Stimulated activated CD4-positive, alpha-beta T cell treated with anti-CD3 and anti-CD28 coated beads, Interleukin-1b, Interleukin-23, amount 100 ng/mL, for 24 hours (primary cell): Measurements from ENCODE around the gene HIF1AN.

ENCODE experiments used
- DNase-seq, 4 experiments: peaks; one replicate each; pipeline ENCODE4 v3.0.0-alpha.2; 2020; ENCODE audit warnings: low read depth in 4 of 4, low spot score in 1 of 4

Gene HIF1AN

DNA sequence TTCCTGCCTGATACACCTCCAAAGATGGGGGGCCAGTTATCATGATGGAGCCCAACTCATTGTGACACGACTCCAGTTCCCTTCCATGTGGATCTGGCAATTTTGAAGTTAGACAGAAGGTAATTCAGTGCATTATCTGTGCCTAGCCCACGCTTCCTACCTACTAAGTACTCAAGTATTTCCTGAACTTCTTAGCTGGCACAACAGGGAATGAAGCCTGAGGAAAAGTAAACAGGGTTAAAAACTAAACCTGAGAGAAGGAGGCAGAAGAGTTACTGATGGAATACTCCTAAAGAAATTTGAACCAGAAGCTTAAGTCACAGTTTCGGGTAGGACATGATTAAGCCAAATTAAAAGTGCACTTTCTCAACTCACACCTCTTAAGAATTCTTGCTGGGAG is 14.9 kb upstream of the HIF1AN start:
- DNase-seq = no peak

DNA sequence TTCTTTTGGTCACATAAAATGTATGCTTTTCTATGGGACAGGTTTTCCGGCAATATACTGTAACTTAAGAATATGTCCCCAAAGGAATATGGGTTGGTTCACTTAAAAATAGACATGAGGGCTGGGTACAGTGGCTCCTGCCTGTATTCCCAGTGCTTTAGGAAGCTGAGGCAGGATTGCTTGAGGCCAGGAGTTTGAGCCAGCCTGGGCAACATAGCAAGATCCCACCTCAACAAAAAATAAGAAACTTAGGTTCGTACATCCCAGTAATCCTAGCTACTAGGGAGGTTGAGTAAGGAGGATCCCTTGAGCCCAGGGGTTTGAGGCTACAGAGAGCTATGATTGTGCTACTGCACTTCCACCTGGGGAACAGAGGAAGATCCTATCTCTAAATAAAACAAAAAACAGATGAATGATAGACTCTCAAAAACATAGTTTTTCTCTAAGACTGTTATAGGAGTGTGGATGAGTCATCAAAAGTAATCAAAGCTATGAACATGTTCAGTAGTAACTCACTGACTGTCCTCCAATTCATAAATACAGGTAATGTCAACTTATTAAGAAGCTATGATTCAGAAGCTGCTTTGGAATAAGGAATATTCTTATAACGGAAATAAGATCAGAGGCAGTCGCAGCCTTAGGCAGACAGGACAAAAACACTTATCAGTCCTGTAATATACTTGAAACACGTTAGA is 13.5 kb upstream of the HIF1AN start:
- DNase-seq = no peak

DNA sequence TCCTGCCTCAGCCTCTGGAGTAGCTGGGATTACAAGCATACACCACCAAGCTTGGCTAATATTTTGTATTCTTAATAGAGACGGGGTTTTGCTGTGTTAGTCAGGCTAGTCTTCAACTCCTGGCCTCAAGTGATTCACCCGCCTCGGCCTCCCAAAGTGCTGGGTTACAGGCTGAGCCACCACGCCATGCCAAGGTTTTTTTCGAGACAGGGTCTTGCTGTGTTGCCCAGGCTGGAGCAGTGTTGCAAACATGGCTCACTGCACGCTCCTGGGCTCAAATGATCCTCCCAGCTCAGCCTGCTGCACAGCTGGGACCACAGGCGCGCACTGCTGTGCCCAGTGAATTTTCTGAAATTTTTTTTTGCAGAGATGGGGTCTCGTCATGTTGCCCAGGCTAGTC is 12.8 kb upstream of the HIF1AN start:
- no peak for DNase-seq

DNA sequence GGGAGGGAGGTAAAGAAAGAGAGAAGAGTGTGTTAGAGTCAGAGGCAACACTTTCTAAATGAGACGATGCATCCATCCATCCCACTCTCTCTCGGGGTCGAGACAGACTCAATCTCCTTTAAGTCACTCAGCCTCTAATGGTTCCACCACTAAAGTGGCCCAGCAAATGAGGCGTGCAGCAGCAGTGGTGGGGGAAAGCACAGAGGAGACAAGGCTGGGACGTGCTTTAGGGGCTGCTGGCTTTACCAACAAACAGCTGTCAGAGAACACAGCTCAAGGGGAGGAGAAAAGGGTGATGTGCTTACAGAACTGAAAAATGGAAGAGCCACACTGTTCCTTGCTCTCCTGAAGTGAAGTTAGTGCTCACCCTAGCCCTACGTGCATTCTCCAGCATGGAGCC is 11.5 kb upstream of the HIF1AN start:
- no peak for DNase-seq

DNA sequence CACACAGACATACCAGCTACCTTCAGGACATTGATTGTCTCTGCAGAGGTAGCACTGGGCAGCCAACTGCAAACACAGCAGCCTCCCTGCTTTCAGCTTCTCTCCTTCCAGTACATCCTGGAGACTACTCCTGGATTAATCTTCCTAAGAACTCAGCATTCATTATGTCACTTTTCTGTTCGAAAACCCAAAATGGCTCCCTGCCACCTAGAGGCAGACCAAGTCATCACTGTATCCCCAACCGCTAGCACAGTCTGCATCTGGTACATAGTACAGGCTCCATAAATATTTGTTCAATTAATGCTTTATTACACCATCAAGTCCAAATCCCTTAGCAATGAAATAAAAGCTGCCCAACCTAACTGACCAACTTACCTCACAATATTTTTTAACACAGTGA is 11.1 kb upstream of the HIF1AN start:
- DNase-seq = no peak

DNA sequence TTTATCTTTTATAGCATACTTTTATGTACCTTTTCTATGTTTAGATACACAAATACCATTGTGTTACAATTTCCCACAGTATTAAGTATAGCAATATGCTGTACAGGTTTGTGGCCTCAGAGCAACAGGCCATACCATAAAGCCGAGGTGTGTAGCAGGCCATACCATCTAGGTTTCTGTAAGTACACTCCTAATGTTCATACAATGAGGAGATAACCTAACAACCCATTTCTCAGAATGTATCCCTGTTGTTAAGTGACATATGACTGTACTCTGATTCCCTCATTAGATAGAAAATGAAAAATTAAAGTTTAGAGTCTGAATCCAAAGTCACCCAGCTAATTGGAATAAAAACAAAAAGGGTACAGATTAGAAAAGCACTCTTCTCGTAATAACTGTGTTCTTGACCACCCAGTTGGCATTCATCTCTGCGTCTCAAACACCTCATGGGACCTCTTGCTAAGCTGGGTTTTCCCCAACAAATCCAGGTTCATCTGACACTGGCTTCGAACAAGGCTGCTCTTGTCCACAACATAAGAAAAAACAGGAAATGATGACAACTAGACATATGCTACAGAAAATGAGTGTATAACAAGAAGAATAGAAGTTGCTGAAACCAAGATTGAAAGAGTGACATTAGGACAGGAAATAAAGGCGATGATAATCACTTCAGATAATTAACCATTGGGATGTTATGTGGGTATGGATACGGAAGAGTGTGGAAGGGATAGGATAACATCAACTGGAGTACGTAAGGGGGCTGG is 7.4 kb upstream of the HIF1AN start:
- DNase-seq = no peak

DNA sequence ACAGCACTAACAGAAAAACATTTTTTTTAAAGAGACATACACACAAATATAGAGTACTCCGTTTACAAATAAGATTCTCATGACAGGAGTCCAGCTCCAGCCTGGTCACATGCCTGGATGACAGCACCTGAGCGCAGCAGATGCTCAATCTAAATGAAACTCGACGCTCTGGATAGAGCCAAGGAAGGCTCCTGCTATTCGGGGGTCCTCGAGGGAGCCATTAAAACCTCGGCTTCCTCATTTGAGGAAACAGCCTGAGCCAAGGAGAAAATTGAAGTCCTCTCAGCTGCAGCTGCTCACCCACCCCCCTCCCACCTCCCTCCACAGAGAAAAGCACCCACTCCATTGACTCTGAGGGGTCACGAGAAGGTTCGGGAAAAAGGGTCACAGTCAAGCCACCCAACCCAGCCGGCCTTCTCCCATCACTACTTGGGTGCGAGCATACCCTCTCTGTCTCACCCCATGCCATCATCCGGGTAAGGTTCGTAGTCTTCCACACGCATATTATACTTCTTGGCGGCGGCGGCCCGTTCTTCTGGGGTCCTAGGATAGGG is 6.7 kb upstream of the HIF1AN start:
- no peak for DNase-seq

DNA sequence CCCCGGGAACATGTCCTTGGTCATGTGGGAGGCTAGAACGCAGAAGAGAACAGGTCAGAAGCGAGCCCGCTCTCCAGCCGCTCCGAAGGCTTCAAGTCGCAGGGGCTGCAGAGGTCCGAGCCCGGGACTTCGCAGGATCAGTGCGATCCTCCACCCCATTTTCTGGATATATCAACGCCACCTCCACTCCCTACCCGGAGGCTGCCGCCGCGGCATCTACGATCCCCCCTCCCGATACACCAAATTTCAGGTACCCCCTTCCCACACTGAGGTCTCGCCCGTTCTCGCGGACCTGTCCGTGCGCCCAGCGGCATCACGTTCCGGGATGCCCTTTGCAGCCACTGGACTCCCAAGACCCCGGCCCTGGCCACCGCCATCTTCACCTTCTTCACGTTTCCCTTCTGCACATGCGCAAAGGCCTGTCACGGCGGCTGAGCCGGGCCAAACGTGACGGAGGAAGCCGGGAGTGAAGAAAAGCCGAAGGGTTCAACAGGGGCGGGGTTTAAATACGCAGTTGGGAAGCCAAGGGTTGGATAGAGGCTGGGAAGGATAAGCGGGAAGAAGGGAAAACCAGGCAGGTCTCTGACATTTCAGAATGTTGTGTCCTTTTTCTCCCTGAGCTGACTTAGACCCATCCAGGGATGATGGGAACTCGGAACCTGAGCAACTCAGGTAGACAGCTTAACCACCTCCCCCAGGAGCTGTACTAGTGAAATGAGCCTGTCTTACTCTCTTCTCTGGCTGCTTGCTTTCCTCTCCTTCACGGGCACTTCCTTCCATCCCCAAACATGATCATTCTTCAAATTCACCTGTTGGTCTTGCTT is 6.1 kb upstream of the HIF1AN start, which contains the start of gene NDUFB8:
TSS of gene NDUFB8 (minus strand) at position 397 of the 824 bp plus-strand sequence. CDS start at position 377, 20 bp downstream.
- peak; percentile 79 to 84 (median 82) for DNase-seq

DNA sequence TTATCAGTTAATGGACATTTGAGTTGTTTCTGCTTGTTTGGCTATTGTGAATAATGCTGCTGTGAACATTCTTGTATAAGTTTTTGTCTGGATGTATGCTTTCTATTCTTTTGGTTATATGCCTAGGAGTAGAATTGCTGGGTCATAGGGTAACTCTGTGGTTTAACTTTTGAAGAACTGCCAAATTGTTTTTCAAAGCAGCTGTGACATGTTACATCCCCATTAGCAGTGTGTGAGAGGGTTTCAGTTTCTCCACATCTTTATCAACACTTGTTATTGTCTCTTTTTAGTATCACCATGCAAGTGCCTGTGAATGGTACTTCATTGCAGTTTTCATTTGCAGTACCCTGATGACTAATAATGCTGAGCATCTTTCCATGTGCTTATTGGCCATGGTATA is 4.0 kb upstream of the HIF1AN start:
- DNase-seq = no peak

DNA sequence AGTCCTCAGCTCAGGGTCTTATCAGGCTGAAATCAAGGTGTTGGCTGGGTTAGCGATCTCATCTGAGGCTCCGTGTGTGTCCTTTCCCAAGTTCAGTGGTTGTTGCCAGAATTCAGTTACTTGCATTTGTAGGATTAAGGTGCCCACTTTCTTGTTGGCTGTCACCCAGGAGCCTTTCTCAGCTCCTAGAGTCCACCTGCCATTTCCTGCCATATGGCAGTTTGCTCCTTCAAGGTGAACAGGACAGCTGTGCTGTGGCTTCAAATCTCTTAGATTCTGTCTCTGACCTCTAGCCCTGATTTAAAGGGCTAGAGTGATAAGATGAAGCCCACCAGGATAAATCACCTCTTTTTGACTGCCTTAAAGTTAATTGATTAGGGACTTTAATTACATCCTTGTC is 1.0 kb upstream of the HIF1AN start:
- no peak for DNase-seq

DNA sequence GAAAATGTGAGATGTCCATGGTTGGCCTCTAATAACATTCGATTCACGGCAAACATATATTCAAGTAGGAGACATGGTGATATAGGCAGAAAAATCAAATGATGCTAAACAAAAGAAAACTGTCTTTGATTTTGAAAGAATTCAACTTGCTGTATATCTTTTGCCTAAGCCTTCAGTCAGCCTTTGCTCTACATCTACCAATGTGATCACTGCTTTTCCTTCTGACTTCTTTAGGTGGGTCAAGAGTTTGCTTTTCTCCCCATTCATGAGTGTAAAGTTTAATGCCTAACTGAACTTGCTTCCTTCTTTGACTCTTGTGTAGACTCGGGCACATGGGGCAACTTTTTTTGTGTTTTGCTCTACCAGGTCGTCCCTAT is 417 bp upstream of the HIF1AN start:
- DNase-seq = no peak

DNA sequence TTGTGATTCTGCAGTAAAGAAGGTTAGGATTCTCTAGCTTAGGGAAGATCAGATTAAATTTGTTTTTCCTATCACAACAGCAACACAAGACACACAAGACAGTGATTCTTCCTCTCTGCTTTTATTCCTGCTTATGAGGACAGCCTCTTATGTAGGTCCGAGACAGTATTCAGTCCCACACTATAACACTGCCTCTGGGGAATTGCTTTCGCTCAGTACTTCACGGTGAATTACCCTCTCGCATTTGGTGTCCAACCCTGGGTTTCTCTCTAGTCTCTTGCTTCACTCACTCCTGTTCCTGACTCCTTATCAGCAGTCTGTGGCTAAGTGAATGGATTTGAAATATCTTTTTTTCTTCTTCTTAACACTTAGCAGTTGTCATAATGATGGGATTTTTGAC is 1.7 kb downstream of the HIF1AN start:
- DNase-seq = no peak

DNA sequence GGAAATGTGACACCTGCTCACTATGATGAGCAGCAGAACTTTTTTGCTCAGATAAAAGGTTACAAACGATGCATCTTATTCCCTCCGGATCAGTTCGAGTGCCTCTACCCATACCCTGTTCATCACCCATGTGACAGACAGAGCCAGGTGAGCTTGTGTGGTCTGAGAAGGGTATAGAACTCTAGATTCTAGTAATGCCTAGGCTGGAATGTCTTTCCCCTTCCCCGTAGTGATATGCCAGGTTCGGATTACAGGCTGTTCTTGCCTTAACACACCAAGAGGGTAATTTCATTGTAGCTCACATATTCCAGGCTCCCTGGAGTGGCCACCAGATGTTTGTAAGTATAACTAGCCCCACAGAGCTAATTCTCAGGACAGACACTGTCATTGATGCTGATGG is 9.2 kb downstream of the HIF1AN start:
- no peak for DNase-seq

DNA sequence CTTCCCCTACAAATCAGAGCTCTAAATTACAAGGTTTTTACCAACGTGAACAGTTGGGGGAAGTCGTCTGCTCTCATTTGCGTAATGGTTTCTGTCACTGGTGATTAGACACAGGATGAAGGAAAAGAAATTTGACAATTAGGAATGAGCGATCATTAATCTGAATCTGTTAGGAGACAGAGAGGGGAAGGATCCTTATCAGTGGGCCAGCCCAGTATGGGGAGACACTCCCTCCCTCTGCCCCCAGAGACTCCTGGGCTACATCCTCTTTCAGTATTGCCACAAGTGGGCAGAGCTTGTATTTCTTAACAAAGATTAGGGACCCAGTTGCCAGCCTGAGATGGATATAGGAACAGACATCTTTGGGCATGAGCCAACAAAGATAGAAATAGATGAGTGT is 15.5 kb downstream of the HIF1AN start:
- DNase-seq = no peak

DNA sequence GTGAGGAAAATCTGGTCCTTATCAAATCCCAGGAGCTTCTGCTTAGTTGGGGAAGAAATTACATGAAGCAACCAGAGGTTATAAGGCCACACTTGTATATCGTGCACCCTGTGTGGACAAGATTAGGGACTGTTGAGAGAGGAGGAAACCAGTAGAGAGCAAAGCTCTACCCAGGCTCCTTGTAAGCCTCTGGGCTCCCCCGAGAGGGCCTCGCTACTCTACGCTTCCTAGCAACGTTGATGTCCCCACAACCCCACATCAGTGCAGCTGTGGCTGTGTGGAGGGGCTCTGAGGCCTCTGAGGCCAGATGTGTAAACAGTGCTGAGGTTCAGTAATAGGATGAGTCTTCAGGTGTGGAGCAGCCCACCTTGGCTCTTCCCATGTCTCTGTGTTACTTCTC is 16.0 kb downstream of the HIF1AN start:
- DNase-seq = no peak

DNA sequence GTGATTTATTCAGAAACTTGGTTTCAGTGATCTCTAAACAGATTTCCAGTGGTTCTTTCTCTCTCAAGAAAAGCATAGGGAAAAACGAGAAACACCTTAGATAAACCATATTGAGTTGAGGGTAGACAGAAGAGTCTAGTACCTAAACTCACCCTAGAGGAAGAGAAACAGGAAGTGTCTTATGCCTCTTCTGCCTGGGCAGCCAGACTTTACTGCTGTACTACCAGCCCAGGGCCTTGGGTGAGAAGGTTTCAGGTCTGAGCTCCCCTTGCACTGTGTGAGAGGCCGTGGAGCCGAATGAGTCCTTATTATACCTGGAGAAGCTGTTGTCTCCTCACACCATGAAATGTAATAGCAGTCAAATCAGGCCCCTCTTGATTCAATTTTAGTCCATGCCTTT is 18.2 kb downstream of the HIF1AN start:
- DNase-seq = no peak

DNA sequence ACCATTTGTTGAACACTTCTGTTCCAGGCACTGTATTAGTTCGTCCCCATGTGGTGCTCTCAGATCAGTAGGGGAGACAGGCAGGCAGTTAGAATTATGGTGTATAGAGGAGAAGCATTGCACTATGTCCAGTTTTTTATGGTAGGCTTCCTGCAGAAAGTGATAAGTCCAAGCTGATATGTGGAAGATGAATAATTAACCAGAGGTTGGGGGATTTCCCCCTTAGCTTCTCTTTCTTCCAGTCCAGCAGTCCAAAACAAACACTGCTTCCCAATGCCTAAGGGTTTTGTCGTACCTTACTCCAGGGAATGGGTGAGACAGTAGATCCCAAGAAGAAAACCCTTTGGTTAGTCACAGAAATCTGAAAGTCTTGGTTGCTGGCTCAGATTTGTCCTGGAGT is 19.2 kb downstream of the HIF1AN start:
- no peak for DNase-seq

DNA sequence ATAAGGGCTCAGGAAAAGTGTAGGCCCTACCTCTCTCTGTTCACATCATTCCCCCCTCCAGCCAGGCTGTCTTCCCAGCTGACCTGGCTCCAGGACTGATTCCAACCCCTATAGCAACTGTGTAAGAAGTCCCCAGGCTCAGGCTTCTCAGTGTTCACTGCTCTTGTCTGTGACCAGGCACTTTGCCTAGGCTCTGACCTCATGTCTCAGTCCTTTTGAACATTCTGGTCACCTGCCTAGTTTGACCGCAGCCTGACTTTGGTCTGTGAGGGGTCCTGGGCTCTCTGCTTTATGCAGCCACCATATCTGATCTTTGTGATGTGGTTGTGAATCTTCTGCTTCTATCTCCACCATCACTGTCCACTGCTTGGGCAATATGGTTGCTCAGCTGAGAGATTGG is 24.5 kb downstream of the HIF1AN start:
- no peak for DNase-seq

DNA sequence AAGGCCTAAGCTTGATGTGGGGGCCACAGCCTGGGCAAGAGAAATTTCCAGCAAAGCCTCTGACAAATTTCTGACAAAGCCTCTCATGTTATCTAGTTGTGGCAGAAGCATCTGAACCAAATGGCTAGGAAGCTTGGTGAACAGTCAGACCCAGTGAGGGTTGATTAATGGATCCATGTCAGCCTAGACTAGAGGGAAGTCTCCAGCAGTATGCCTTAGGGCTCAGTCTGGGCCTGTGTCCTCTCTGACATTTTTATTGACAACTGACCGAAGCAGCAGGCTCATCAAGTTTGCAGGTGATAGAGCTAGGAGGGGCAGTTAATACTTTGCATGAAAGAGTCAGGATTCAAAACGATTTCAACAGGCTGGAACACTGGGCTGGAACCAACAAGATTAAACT is 25.3 kb downstream of the HIF1AN start:
- DNase-seq = no peak

DNA sequence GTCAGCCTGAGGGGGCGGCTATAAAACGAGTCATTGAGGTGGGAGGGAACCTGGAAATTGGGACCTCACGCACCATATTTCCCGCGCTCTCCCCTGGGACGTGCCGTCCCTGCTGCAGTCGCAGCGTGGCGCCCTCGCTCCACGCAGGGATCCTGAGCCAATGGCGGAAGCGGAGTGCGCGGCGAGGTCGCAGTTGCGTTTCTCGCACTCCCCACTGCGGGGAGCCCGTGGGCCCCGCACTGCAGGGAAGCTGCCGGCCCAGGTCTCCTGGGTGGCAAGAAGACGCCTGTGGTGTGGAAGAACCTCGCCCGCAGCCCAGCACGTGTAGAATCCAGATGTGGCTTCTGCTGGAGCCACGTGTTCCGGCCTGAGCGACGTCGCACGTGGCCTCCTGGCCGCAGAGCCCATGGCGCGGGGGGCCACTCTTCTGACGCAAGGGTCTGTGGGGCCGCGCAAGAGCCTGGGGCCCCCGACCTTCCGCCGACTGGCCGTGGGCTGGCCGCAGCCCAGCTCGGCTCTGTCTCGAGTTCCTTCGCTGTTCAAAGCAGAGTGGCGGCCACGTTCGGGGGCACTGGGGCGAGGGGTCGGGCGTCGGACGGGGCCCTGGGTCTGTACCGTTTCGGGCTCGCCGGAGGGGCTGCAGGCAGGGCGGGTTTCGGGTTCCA is 26.4 kb downstream of the HIF1AN start:
- peak; percentile 38 to 72 (median 59) for DNase-seq
